ENCODE results near the gene SCARF2.

- no peak for TF ChIP-seq POLR2AphosphoS5 (IDR thresholded peaks at IDR 0.05)
- no peak for TF ChIP-seq CTCF (IDR thresholded peaks at IDR 0.05)
- no peak for TF ChIP-seq POLR2A (IDR thresholded peaks at IDR 0.05)
- TF ChIP-seq EP300 (IDR thresholded peaks at IDR 0.05; ENCODE audit: low read depth): no peak
Measured at GRCh38 chr22:20424568-20424931, 13.1 kb downstream of the SCARF2 start.
